Neuron (in vitro differentiated cells): ENCODE data around the gene TLR8.

Experiments
- H2AFZ ChIP-seq: one replicate; pipeline ENCODE4 v1.6.1; 2013; ENCODE audit warnings: low read depth, mild to moderate bottlenecking, inconsistent platforms, low read length, moderate library complexity
- H3K27me3 ChIP-seq: one replicate; pipeline ENCODE4 v1.6.1; 2013; ENCODE audit warnings: low read length; ENCODE audit not compliant: insufficient read depth
- H3K36me3 ChIP-seq: one replicate; pipeline ENCODE4 v1.6.1; 2013; ENCODE audit warnings: low read length; ENCODE audit not compliant: insufficient read depth
- H3K4me1 ChIP-seq: one replicate; pipeline ENCODE4 v1.6.1; 2013; ENCODE audit warnings: low read length; ENCODE audit not compliant: insufficient read depth
- H3K4me3 ChIP-seq: 2 replicates; pipeline ENCODE4 v1.5.1; 2013; ENCODE audit warnings: mild to moderate bottlenecking, low read length, moderate library complexity
- H3K9me3 ChIP-seq: one replicate; pipeline ENCODE4 v1.6.1; 2013; ENCODE audit warnings: low read length

The TLR8 gene

DNA sequence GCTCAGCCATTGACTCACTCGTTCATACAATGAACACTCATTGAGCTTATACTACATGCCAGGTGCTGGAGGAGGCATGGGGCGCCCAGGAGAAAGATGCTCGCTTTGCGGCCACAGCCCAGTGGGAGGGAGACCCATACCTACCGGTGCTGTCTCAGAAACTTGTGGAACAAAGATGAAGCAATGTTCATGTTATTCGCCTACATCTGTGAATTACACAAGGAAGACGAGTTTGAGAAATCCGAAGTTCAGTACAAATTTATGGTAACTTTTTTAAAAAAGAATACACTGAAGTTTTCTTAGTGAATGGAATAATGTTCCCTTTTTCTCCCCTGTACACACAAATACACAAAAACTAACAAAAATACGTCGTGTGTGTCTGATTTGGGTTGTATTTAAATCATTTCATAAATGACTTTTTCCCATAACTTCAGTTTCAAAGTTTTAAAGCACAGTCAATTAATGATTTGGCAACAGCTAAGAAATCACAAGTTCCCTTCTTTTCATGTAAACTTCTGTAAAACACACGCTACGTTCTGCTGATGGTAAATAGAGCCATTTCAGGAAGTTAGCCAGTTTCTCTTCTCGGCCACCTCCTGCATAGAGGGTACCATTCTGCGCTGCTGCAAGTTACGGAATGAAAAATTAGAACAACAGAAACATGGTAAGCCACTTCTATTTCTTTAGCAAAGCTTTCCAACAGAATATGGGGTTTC lies at the start of gene TLR8:
Gene TLR8 (plus strand): TSS at position 575 of the 716 bp plus-strand sequence. CDS start 87 bp downstream, at position 662.
- H3K4me3 ChIP-seq = no peak within 1 kb of the TSS
- no peak within 1 kb of the TSS for H2AFZ ChIP-seq
- H3K36me3 ChIP-seq = no peaks in the 10 kb centered on the region
- H3K4me1 ChIP-seq = no peaks in the 10 kb centered on the region
- peaks cover 5% of the 10 kb centered on the region for H3K27me3 ChIP-seq
- H3K9me3 ChIP-seq = no peaks in the 10 kb centered on the region

DNA sequence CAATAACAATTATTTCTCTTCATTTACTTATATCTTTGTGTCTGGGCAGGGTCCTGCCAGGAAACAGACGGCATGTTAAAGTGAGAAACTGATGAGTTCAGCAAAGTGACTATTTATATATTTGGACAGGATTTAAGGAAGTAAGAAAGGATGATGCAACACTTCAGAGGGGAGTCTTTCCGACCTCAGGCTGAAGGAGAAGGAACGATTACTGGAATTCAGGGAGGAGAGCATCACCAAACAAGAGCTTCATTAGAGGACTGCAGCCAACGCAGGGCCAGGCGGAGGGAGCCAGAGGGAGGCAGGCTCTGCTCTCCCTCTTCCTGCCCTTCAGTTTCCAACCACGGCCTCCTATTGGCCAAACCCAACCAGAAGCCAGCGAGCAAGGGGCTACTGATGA lies 41.1 kb upstream of the TLR8 start:
- no peaks in the 10 kb centered on the region for H3K9me3 ChIP-seq
- H3K4me1 ChIP-seq = no peaks in the 10 kb centered on the region
- H3K4me3 ChIP-seq = no peak overlapping the region
- no peaks in the 10 kb centered on the region for H3K36me3 ChIP-seq
- H3K27me3 ChIP-seq = no peaks in the 10 kb centered on the region
- no peak overlapping the region for H2AFZ ChIP-seq

- Histone ChIP-seq H3K4me1 (no peaks in the 10 kb centered on the region), H3K27me3 (no peaks in the 10 kb centered on the region), H3K4me3 (no peak within 1 kb of the TSS), H3K9me3 (no peaks in the 10 kb centered on the region), H3K36me3 (no peaks in the 10 kb centered on the region), H2AFZ (no peak within 1 kb of the TSS)
These were observed 39.7 kb upstream of the TLR8 start, which contains the start of gene TLR7 for GRCh38 chrX:12866451-12867377. TLR7 (plus strand) TSS chrX:12867072; CDS start chrX:12867579, 507 bp downstream.

DNA sequence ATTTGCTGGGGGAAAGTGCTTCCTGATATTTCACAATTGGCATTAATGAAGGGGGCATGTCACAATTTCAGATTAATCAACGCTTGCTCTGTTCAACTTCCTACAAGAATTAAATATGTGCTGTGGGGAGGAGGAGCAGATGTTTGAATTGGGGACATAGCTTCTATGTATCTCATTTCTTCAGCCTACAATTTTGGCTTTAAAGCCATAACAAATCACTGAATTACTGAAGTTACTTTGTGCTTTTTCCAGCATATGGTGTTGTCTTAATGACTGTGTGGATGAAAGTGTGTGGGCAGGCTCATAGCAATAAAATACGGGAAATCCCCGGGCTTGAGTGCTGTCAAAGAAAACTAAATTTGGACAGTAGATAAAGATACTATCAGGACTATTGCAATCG lies 38.7 kb upstream of the TLR8 start:
- Histone ChIP-seq H3K9me3 (no peaks in the 10 kb centered on the region), H3K4me1 (no peaks in the 10 kb centered on the region), H3K4me3 (no peak overlapping the region), H3K36me3 (no peaks in the 10 kb centered on the region), H2AFZ (no peak overlapping the region), H3K27me3 (no peaks in the 10 kb centered on the region)

DNA sequence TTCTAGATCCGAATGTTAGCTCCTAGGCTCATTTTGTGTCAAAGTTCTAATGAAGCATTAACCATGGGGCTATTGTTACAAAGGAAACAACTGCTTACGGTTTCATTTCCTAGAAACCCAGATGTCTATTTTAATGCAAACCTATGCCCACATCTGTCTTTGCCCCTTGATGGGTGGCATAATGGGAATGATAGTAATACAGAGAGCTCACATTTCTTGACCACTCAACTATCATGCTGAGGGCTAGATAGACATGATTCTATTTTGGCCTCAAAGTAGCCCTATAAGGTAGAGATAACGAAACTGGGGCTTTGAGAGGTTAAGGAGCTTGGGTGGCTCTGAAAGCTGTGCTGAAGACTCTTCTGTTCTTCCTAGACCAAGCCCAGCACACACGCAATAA lies 37.7 kb upstream of the TLR8 start:
- Histone ChIP-seq H3K4me3 (no peak overlapping the region), H3K9me3 (no peaks in the 10 kb centered on the region), H2AFZ (no peak overlapping the region), H3K4me1 (no peaks in the 10 kb centered on the region), H3K27me3 (no peaks in the 10 kb centered on the region), H3K36me3 (no peaks in the 10 kb centered on the region)

GRCh38 chrX:12871257-12871656 lies 35.2 kb upstream of the TLR8 start:
- no peak overlapping the region for H3K4me3 ChIP-seq
- no peak overlapping the region for H2AFZ ChIP-seq
- no peaks in the 10 kb centered on the region for H3K9me3 ChIP-seq
- no peaks in the 10 kb centered on the region for H3K27me3 ChIP-seq
- no peaks in the 10 kb centered on the region for H3K36me3 ChIP-seq
- no peaks in the 10 kb centered on the region for H3K4me1 ChIP-seq

DNA sequence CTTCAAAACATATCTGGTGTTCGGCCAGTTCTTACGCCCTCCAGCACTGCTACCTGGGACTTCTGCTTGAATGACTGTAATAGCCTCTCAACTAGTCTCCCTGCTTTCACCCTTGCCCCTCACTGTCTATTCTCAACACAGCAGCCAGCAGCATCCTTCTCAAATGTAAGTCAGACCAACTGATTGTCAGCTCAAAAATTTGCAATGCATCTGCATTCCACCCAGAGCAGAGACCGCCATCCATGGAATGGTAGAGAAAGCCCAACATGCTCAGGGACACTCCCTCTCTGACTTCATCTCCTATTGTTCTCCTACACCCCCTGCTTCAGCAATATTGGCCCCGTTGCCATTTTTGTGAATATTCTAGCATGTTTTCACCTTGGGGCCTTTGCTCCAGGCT lies 33.7 kb upstream of the TLR8 start:
- H2AFZ ChIP-seq = no peak overlapping the region
- H3K27me3 ChIP-seq = no peaks in the 10 kb centered on the region
- no peak overlapping the region for H3K4me3 ChIP-seq
- no peaks in the 10 kb centered on the region for H3K36me3 ChIP-seq
- H3K9me3 ChIP-seq = no peaks in the 10 kb centered on the region
- H3K4me1 ChIP-seq = no peaks in the 10 kb centered on the region

DNA sequence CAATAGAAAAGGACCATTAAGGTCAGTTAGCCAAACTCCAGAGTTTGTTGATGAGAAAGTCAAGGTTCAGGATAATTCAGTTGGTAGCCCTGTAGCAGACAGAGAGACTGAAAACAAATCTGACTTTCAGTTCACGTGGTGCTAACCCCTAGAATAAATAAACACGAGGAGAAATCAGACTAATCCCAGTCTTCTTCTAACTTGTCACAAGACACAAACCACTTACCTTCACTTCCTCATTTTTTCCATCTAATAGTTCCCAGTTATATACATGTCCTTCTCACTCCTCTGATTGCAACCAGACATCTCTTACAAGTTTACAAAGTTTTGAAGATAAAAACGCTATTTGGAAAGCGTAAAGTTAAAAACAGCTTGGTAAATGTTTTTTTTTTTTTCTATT lies 31.8 kb upstream of the TLR8 start:
- no peaks in the 10 kb centered on the region for H3K4me1 ChIP-seq
- no peak overlapping the region for H3K4me3 ChIP-seq
- no peaks in the 10 kb centered on the region for H3K36me3 ChIP-seq

GRCh38 chrX:12877386-12877785 lies 29.0 kb upstream of the TLR8 start:
- Histone ChIP-seq H3K4me3 (no peak overlapping the region), H3K9me3 (no peaks in the 10 kb centered on the region), H3K36me3 (no peaks in the 10 kb centered on the region), H3K27me3 (peaks cover 3% of the 10 kb centered on the region), H3K4me1 (no peaks in the 10 kb centered on the region), H2AFZ (no peak overlapping the region)

More for the DNA sequence above, 31.8 kb upstream of the TLR8 start:
- Histone ChIP-seq H3K27me3 (no peaks in the 10 kb centered on the region), H3K9me3 (no peaks in the 10 kb centered on the region), H2AFZ (no peak overlapping the region)

DNA sequence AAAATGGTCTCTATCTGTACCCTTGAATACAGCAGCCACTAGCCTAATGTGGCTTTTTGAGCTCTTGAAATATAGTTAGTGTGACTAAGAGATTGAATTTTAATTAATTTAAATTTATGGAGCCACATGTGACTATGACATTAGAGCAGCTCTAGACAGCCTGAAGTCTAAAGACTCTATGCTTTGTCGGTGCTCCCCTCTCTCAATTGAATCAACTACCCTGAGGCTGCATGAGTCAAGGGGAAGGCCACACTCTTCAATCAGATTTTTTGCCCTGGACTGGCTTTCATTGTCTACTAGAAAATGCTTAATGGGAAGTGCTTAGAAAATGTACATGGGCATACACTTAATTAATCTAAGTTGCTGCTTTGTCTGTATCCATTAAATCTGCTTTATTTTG lies 27.9 kb upstream of the TLR8 start:
- Histone ChIP-seq H3K4me1 (no peaks in the 10 kb centered on the region), H3K27me3 (peaks cover 3% of the 10 kb centered on the region), H3K36me3 (no peaks in the 10 kb centered on the region), H3K4me3 (no peak overlapping the region), H2AFZ (no peak overlapping the region), H3K9me3 (no peaks in the 10 kb centered on the region)

DNA sequence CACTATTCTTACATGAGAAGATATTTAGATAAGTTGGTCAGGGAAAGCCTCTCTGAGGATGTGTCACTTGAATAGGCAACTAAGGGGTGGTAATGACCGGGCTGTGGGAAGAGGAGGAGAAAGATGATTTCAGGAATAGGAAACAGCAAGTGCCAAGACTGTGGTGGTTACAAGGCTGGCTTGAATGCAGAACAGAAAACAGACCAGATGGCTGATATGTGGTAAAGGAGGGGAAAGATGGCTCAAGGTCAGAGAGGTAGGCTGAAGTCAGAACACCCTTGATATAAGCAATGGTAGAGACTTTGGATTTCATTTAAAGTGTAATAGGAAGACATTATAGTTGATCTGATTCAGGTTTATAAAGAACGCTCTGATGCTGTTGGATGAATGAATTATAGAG lies 24.5 kb upstream of the TLR8 start:
- Histone ChIP-seq H3K27me3 (peaks cover 5% of the 10 kb centered on the region), H2AFZ (no peak overlapping the region), H3K9me3 (no peaks in the 10 kb centered on the region), H3K4me3 (no peak overlapping the region), H3K36me3 (no peaks in the 10 kb centered on the region), H3K4me1 (no peaks in the 10 kb centered on the region)

DNA sequence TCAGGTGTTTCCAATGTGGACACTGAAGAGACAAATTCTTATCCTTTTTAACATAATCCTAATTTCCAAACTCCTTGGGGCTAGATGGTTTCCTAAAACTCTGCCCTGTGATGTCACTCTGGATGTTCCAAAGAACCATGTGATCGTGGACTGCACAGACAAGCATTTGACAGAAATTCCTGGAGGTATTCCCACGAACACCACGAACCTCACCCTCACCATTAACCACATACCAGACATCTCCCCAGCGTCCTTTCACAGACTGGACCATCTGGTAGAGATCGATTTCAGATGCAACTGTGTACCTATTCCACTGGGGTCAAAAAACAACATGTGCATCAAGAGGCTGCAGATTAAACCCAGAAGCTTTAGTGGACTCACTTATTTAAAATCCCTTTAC lies 20.9 kb upstream of the TLR8 start:
- no peaks in the 10 kb centered on the region for H3K4me1 ChIP-seq
- peaks cover 3% of the 10 kb centered on the region for H3K27me3 ChIP-seq
- no peaks in the 10 kb centered on the region for H3K36me3 ChIP-seq
- H2AFZ ChIP-seq = no peak overlapping the region
- H3K4me3 ChIP-seq = no peak overlapping the region
- H3K9me3 ChIP-seq = no peaks in the 10 kb centered on the region

DNA sequence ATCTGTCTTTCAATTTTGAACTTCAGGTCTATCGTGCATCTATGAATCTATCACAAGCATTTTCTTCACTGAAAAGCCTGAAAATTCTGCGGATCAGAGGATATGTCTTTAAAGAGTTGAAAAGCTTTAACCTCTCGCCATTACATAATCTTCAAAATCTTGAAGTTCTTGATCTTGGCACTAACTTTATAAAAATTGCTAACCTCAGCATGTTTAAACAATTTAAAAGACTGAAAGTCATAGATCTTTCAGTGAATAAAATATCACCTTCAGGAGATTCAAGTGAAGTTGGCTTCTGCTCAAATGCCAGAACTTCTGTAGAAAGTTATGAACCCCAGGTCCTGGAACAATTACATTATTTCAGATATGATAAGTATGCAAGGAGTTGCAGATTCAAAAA lies 19.9 kb upstream of the TLR8 start:
- Histone ChIP-seq H3K36me3 (no peaks in the 10 kb centered on the region), H3K9me3 (no peaks in the 10 kb centered on the region), H3K4me3 (no peak overlapping the region), H3K4me1 (no peaks in the 10 kb centered on the region), H3K27me3 (peaks cover 3% of the 10 kb centered on the region), H2AFZ (no peak overlapping the region)
